ENCODE data around the gene BRAF.
"Not testable (repeated sequence)": the region's sequence is repeated elsewhere in the genome, so short reads cannot be mapped to it uniquely, and the experiment has no call there.

The BRAF gene

DNA sequence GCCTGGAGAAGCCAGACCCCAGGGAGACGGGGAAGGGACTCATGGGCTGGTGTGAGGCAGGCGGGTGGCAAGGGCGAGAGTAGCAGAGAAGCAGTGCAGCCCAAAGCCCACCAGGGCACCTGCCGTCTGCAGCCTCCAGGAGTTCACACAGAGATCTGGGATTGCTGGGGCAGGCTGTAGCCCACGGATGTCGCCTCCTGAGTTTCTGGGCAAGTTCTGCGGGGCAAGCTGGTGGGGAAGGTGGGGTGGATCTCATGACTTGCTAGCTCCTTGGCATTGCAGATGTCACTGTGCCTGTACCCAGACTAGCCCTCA lies 246.0 kb downstream of the BRAF start:
- no peak for DNase-seq (ENCODE audit: low read depth)

- no peak for DNase-seq (ENCODE audit: low read depth)
Observed at GRCh38 chr7:140678081-140678815, 246.5 kb downstream of the BRAF start.

DNA sequence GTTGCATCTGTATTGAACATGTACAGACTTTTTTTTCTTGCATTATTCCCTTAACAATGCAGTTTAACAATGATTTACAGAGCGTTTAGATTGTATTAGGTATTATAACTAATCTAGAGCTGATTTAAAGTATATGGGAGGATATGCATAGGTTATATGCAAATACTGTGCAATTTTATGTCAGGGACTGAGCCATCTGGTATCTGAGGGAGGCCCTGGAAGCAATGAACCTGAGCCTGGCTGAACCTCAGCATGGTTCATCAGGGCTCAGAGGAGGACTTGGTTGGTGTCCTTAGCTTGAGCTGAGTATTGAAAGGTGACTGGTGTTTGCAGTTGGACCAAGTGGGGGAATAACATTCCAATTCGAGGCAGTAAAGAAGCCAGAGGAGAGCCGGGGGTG lies 247.2 kb downstream of the BRAF start:
- no peak for DNase-seq (ENCODE audit: low read depth)

- not testable (repeated sequence) for DNase-seq (ENCODE audit: low read depth)
Observed at GRCh38 chr7:140676956-140677355, 247.8 kb downstream of the BRAF start.

DNA sequence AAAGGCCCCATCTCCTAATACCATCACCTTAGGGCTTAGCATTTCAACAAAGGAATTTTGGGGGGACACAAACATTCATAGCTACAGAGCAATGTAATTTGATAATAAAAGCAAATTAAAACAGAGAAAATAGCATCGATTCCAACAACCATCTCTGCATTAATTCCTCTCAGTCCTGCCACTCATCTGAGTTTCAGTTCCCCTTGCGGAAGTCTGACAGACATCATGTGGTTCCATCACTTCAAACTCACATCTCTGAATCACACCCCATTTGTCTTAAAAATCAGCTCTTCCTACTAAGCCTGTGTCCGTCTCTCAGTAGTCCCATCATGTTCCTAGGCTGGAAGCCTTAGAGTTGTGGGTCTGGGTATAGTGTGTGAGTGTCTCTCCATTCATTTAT lies 248.4 kb downstream of the BRAF start:
- DNase-seq (ENCODE audit: low read depth): no peak

DNA sequence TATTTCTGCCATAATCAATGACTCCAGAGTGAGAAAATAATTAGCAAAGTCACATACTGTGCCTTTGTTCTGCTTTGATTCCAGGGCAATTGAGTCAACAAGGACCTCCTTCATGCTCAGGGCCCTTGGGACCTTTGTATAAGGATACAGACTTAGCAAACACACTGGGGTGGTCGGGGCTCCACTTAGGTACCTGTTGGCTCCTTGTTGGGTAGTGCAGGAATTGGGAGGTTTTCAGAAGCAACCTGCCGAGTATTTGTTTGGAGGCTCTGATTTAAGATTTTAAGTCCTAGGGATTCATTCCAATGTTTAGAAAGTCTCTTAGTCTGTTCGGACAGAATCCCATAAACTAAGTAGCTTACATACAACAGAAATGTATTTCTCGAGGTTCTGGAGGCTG lies 249.0 kb downstream of the BRAF start:
- DNase-seq (ENCODE audit: low read depth): no peak

DNA sequence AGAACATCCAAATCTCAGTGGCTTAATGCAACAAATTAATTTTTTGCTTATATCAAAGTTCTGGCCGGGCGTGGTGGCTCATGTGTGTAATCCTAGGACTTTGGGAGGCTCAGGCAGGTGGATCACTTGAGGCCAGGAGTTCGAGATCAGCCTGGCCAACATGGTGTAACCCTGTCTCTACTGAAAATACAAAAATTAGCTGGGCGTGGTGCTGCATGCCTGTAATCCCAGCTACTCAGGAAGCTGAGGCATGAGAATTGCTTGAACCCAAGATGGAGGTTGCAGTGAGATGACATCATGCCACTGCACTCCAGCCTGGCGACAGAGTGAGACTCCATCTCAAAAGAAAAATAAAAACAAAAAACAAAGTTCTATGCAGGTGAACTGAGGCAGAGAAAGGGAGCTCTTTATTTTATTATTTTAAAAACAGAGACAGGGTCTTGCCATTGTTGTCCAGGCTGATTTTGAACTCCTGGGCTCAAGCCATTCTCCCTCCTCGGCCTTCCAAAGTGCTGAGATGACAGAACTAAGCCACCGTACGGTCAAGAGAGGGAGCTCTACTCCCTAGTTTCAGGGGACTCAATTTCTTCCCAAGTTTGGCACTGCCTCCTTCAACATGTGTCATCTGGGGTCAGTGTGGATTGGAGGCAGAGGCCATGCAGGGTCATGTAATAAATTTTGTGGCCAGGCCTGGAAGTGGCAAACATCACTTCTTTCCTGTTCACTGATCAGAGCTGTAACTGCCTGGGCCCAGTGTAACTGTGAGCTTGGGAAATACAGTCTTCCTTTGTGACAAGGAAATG lies 249.6 kb downstream of the BRAF start:
- no peak for DNase-seq (ENCODE audit: low read depth)

GRCh38 chr7:140674356-140674800 lies 250.4 kb downstream of the BRAF start:
- DNase-seq (ENCODE audit: low read depth): no peak

GRCh38 chr7:140673774-140674155 lies 251.0 kb downstream of the BRAF start:
- DNase-seq (ENCODE audit: low read depth): no peak

- peak; percentile 45 for DNase-seq (ENCODE audit: low read depth)
Observed at GRCh38 chr7:140673063-140673773, 251.5 kb downstream of the BRAF start.

DNA sequence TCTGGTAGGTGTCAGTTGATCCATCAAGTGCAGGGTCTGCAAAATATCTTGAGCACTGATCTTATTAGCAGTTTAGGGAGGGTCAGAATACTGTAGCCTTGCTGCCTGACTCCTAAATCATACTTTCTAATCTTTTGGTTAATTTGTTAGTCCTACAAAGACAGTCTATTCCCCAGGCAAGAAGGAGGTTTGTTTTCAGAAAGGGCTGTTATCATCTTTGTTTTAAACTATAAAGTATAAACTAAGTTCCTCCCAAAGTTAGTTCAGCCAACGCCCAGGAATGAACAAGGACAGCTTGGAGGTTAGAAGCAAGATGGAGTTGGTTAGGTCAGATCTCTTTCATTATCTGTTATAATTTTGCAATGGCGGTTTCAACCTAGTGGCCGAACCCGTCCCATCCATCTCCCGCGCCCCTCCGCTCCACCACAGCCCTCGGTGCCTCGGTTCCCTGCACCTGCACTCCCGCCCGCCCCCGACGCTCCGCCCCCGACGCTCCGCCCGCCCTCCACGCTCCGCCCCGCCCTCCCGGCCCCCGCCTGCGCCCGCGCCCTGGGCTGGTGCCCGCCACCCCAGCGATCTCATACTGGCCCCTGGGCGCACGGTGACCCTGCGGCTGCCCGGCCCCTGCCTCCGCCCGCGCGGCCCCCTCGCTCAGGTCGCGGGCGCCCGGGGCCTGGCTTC lies 252.2 kb downstream of the BRAF start, which contains the start of gene ADCK2:
Gene ADCK2 (plus strand): TSS at position 564 of the 681 bp plus-strand sequence. CDS start 386 bp downstream, outside the sequence.
- no peak for DNase-seq (ENCODE audit: low read depth)

- DNase-seq (ENCODE audit: low read depth): no peak
Observed at GRCh38 chr7:140671966-140672365, 252.8 kb downstream of the BRAF start.

DNA sequence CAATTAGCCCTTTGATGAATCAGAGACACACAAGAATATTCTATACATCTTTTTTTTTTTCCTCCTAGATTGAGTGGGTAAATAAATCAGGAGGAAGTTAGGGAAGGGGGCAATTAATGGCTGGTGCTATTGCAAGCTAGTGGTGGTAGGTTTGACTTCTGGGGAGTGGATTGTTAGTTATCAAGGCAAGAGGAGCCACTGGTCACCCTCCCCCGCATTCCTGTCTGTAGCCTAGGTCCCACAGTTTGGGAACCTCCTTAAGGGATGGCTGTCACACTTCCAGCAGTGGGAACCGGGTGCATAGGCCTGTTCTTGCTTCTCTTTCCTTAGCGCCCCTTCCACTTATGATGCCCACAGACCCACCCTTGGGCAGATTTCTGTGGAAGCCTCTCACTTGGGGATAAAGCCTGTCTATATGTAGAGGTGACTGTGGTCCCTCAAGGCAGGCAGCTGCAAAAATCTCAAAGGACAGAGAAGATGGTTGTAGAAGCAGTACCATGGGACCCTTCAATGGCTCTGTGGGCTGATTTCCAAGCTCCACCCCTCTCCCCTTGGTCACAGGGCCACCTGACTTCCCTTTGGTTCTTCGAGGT lies 254.3 kb downstream of the BRAF start:
- no peak for DNase-seq (ENCODE audit: low read depth)

- not testable (repeated sequence) for DNase-seq (ENCODE audit: low read depth)
Observed at GRCh38 chr7:140669862-140670261, 254.9 kb downstream of the BRAF start.

DNA sequence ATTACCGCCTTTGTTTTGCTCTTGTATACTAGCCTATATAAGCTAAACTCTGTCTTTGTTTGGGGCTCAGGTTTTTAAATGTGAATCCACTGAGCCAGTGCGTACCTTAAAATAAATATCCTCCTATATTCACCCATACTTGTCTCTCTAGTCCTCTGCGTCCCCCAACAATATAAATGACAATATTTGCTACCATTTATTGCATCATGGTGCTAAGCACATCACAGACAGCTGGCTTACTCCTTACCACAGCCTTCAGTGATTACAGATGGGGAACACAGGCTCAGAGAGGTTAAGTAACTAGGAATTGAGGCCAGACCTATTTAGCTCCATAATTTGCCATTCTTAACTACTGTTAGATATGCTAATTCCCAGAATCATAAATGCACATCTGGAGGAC lies 255.4 kb downstream of the BRAF start:
- DNase-seq (ENCODE audit: low read depth): no peak

Data from stimulated activated CD8-positive, alpha-beta memory T cell treated with anti-CD3 and anti-CD28 coated beads, Interleukin-15, amount 100 ng/mL, for 24 hours (primary cell).